A549 (cell line): ENCODE data around the gene FKBP2. TPM values are rescaled to one million over a fixed set of nuclear protein-coding genes. Genes with fewer than 3 reads are reported as not detected.

Experiments used
- ATAC-seq, 2 experiments: fragments of 200-7000 bp in 1 of 2; fragments of >200 bp in 1 of 2; cut with Nextera tagmentation in 1 of 2; cut with Tn5 transposase in 1 of 2; 3 replicates each; pipeline versions ENCODE4 v1.8.0 to v1.9.1; 2018 to 2020; ENCODE audit warnings: mild to moderate bottlenecking in 1 of 2, moderate library complexity in 1 of 2
- CTCF ChIA-PET: fragments of 300-600 bp; sonication (Branson Sonifier 250); formaldehyde crosslinking; extraction: SDS; loops from one replicate; lab custom pipeline; 2021; ENCODE audit warnings: antibody characterized with exemption, inconsistent platforms; lab: Yijun Ruan, JAX
- POLR2A ChIA-PET: fragments of 350-600 bp; formaldehyde crosslinking; extraction: SDS; loops from one replicate; lab custom pipeline; 2021; ENCODE audit warnings: antibody characterized with exemption, inconsistent platforms; lab: Yijun Ruan, JAX
- DNase-seq, 2 experiments: peaks; one replicate each; pipeline versions ENCODE4 v3.0.0 to v3.0.0-alpha.2; 2011 to 2016; ENCODE audit warnings: low read depth in 1 of 2, low spot score in 1 of 2
- FAIRE-seq: peaks from 2 replicates; lab custom pipeline; 2011; peaks lifted over from hg19 to GRCh38; lab: Jason Lieb, UNC
- H3K27ac ChIP-seq, 2 experiments: fragments of >200 bp; sonication (Bioruptor Twin); formaldehyde crosslinking; 3 replicates each; pipeline ENCODE4 v1.5.1; 2016 to 2017
- H3K4me1 ChIP-seq: fragments of >200 bp; sonication (Bioruptor Twin); formaldehyde crosslinking; 3 replicates; pipeline ENCODE4 v1.6.1; 2016
- H3K4me2 ChIP-seq: fragments of >200 bp; sonication (Bioruptor Twin); formaldehyde crosslinking; 3 replicates; pipeline ENCODE4 v1.6.1; 2016
- H3K4me3 ChIP-seq: fragments of >200 bp; sonication (Bioruptor Twin); formaldehyde crosslinking; 3 replicates; pipeline ENCODE4 v1.5.1; 2016
- H3K9me3 ChIP-seq: fragments of >200 bp; sonication (Bioruptor Twin); formaldehyde crosslinking; 3 replicates; pipeline ENCODE4 v1.6.1; 2016
- ATOH8 ChIP-seq: fragments of 250-450 bp; sonication (Bioruptor Pico); IDR thresholded peaks from 2 replicates; pipeline ENCODE4 v1.5.0; 2020; ENCODE audit warnings: low read depth, mild to moderate bottlenecking, moderate library complexity
- CBX8 ChIP-seq: fragments of 200-600 bp; sonication (generic); IDR thresholded peaks from 2 replicates; pipeline ENCODE4 v1.6.1; 2016
- CEBPB ChIP-seq, 2 experiments: fragments of >200 bp in 1 of 2; sonication (Bioruptor Twin) in 1 of 2; formaldehyde crosslinking in 1 of 2; IDR thresholded peaks; 2 replicates each; pipeline ENCODE4 v1.6.1; 2012 to 2016
- CHD4 ChIP-seq: fragments of 200-600 bp; sonication (generic); IDR thresholded peaks from 2 replicates; pipeline ENCODE4 v1.6.1; 2016; ENCODE audit warnings: antibody characterized with exemption, mild to moderate bottlenecking, borderline replicate concordance
- E2F6 ChIP-seq: IDR thresholded peaks from 2 replicates; pipeline ENCODE4 v1.6.1; 2012; ENCODE audit warnings: low read depth, borderline replicate concordance
- ELK1 ChIP-seq: fragments of 150-350 bp; IDR thresholded peaks from 2 replicates; pipeline ENCODE4 v1.6.1; 2014; ENCODE audit warnings: low read depth, mild to moderate bottlenecking, low read length
- FOSB ChIP-seq: fragments of 250-450 bp; sonication (Bioruptor Pico); IDR thresholded peaks from 2 replicates; pipeline ENCODE4 v1.5.0; 2020; ENCODE audit warnings: mild to moderate bottlenecking, moderate library complexity
- GATA3 ChIP-seq: IDR thresholded peaks from 2 replicates; pipeline ENCODE4 v1.6.1; 2012; ENCODE audit warnings: borderline replicate concordance
- HEYL ChIP-seq: fragments of 250-450 bp; sonication (Bioruptor Pico); IDR thresholded peaks from 2 replicates; pipeline ENCODE4 v1.8.0; 2021; ENCODE audit warnings: mild to moderate bottlenecking, moderate library complexity
- JUNB ChIP-seq: fragments of >200 bp; sonication (Bioruptor Twin); formaldehyde crosslinking; IDR thresholded peaks from 2 replicates; pipeline ENCODE4 v1.6.1; 2016
- KDM1A ChIP-seq: fragments of 200-600 bp; sonication (generic); IDR thresholded peaks from 2 replicates; pipeline ENCODE4 v1.6.1; 2016; ENCODE audit warnings: low read depth, mild to moderate bottlenecking
- MYC ChIP-seq: IDR thresholded peaks from 2 replicates; pipeline ENCODE4 v1.6.1; 2012; ENCODE audit warnings: mild to moderate bottlenecking, inconsistent platforms, low read length, improper control_type of control experiment, borderline replicate concordance
- NFE2L2 ChIP-seq: fragments of 150-350 bp; conservative IDR thresholded peaks from 2 replicates; pipeline ENCODE4 v1.6.1; 2014; ENCODE audit warnings: low read length
- NPAS2 ChIP-seq: fragments of 250-450 bp; sonication (Bioruptor Pico); IDR thresholded peaks from 2 replicates; pipeline ENCODE4 v1.8.0; 2022; ENCODE audit warnings: mild to moderate bottlenecking, moderate library complexity, borderline replicate concordance
- PHF8 ChIP-seq: fragments of 200-600 bp; sonication (generic); IDR thresholded peaks from 2 replicates; pipeline ENCODE4 v1.6.1; 2016; ENCODE audit warnings: low read depth, mild to moderate bottlenecking, antibody characterized with exemption, moderate library complexity, borderline replicate concordance
- RARB ChIP-seq: fragments of 250-450 bp; sonication (Bioruptor Pico); IDR thresholded peaks from 2 replicates; pipeline ENCODE4 v1.8.0; 2021; ENCODE audit warnings: mild to moderate bottlenecking, moderate library complexity
- RNF2 ChIP-seq: fragments of 200-600 bp; sonication (generic); IDR thresholded peaks from 2 replicates; pipeline ENCODE4 v1.6.1; 2016; ENCODE audit warnings: low read depth, mild to moderate bottlenecking, antibody characterized with exemption, moderate library complexity, borderline replicate concordance
- TFCP2L1 ChIP-seq: fragments of 250-450 bp; sonication (Bioruptor Pico); IDR thresholded peaks from 2 replicates; pipeline ENCODE4 v1.5.0; 2021; ENCODE audit warnings: mild to moderate bottlenecking
- WGBS: methylation state at CpG from one replicate; pipeline ENCODE4 v1.1.6; 2017; ENCODE audit errors: missing lambda C conversion rate; 5-methylcytosine and 5-hydroxymethylcytosine counted together
- polyA plus RNA-seq, 4 experiments: library from polyadenylated mRNA; depleted of rRNA in 3 of 4; stranded (reverse); fragments of >200 nt; fragmentation: RNase III in 1 of 4; extraction: RNeasy Plus Mini Kit Qiagen cat#74134 plus additional on column Dnase treatment in 1 of 4; gene quantifications; 2 replicates in 3 of 4; 3 replicates in 1 of 4; pipeline ENCODE4 v1.2.3, GENCODE V29; 2011 to 2017

The FKBP2 gene
- polyA plus RNA-seq, 2 of the 4 experiments (the other 2 are of a cell fraction), result 40.5 to 131 TPM

GRCh38 chr11:64220798-64221197, 20.1 kb upstream of the FKBP2 start:
- Histone ChIP-seq H3K4me2 (no peak overlapping the region), H3K4me3 (no peak overlapping the region), H3K27ac (no peak overlapping the region), H3K4me1 (peaks cover 14% of the 10 kb centered on the region; the same call in 2 of the 3 replicates), H3K9me3 (no peaks in the 10 kb centered on the region)
- ChIA-PET CTCF (interaction anchor here (1.0 to 19.9 kb wide), 3 partner anchors 18 to 84 kb away, joined by 3 to 254 read pairs (median 6); partner anchors contain the start of gene FERMT3), POLR2A (interaction anchor here (1.1 to 1.5 kb wide), 2 partner anchors 10 to 20 kb away, joined by 3 to 5 read pairs; partner anchors contain the start of gene FKBP2)
- no peak for FAIRE-seq
- TF ChIP-seq FOSB (no peak), MYC (no peak), NFE2L2 (no peak), GATA3 (no peak), RNF2 (no peak), CHD4 (no peak), JUNB (no peak), NPAS2 (CRISPR knock-in tag) (no peak), RARB (CRISPR knock-in tag) (no peak), KDM1A (no peak), ELK1 (no peak), ATOH8 (CRISPR knock-in tag) (no peak), CBX8 (no peak), PHF8 (no peak), TFCP2L1 (CRISPR knock-in tag) (no peak)
- ATAC-seq, result no peak
- 94% methylated on average over 8 of the region's 14 CpGs for WGBS
- no peak for DNase-seq

GRCh38 chr11:64222651-64223000, 18.3 kb upstream of the FKBP2 start:
- FAIRE-seq, result no peak

More at GRCh38 chr11:64222651-64223000, 18.3 kb upstream of the FKBP2 start:
- no peak for DNase-seq
- POLR2A ChIA-PET, result no interaction called here
- 88% methylated on average over 9 of the region's 9 CpGs for WGBS
- no peak overlapping the region for H3K4me3 ChIP-seq
- H3K4me1 ChIP-seq, result peaks cover 25% of the 10 kb centered on the region
- CTCF ChIA-PET, result interaction anchor here (1.0 to 19.9 kb wide), 5 partner anchors 19 to 181 kb away, joined by 3 to 254 read pairs (median 5); partner anchors contain the start of genes FERMT3 and STIP1
- no peak overlapping the region for H3K27ac ChIP-seq
- no peaks in the 10 kb centered on the region for H3K9me3 ChIP-seq
- no peak for ATAC-seq
- TF ChIP-seq NPAS2 (CRISPR knock-in tag), result no peak
- no peak for TF ChIP-seq HEYL (CRISPR knock-in tag)
- TF ChIP-seq E2F6, result no peak
- no peak for TF ChIP-seq CEBPB (IDR thresholded peaks at IDR 0.05)
- no peak for TF ChIP-seq ELK1
- no peak overlapping the region for H3K4me2 ChIP-seq
